ENCODE results near the gene EXOC2.

DNA sequence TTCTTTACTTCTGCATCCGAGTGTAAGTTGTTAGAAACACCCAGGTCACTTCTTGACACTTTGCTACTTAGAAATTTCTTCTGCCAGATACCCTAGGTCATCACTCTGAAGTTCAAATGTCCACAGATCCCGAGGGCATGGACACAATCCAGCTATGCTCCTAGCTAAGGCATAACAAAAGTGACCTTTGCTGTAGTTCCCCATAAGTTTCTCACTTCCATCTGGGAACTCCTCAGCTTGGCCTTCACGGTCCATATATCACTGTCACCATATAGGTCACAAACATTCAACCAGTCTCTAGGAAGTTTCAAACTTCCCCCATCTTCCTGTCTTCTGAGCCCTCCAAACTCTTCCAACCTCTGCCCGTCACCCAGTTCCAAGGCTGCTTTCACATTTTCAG lies 236.1 kb downstream of the EXOC2 start:
- TF ChIP-seq, protein P1, sequence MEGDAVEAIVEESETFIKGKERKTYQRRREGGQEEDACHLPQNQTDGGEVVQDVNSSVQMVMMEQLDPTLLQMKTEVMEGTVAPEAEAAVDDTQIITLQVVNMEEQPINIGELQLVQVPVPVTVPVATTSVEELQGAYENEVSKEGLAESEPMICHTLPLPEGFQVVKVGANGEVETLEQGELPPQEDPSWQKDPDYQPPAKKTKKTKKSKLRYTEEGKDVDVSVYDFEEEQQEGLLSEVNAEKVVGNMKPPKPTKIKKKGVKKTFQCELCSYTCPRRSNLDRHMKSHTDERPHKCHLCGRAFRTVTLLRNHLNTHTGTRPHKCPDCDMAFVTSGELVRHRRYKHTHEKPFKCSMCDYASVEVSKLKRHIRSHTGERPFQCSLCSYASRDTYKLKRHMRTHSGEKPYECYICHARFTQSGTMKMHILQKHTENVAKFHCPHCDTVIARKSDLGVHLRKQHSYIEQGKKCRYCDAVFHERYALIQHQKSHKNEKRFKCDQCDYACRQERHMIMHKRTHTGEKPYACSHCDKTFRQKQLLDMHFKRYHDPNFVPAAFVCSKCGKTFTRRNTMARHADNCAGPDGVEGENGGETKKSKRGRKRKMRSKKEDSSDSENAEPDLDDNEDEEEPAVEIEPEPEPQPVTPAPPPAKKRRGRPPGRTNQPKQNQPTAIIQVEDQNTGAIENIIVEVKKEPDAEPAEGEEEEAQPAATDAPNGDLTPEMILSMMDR (IDR thresholded peaks at IDR 0.05; ENCODE audit: low read length), result no peak
- TF ChIP-seq EZH2 (IDR thresholded peaks at IDR 0.05; ENCODE audit: borderline replicate concordance, low read length), result no peak

Measured in OCI-LY1 (cell line).